H1 (cell line): ENCODE data around the gene ARID5B. TPM values are rescaled to one million over a fixed set of nuclear protein-coding genes. Genes with fewer than 3 reads are reported as not detected.

Source experiments
- CTCF ChIA-PET: fragments of 300-600 bp; sonication (Branson Sonifier 250); formaldehyde crosslinking; loops from one replicate; lab custom pipeline; 2021; ENCODE audit not compliant: partially characterized antibody; lab: Charles Lee
- POLR2A ChIA-PET: fragments of 300-600 bp; sonication (Branson Sonifier 250); formaldehyde crosslinking; loops from one replicate; lab custom pipeline; 2021; ENCODE audit warnings: inconsistent platforms; ENCODE audit not compliant: partially characterized antibody; lab: Charles Lee
- DNase-seq, 2 experiments: peaks; one replicate each; pipeline versions ENCODE4 v3.0.0 to v3.0.0-alpha.2; 2010 to 2022; ENCODE audit warnings: low spot score in 2 of 2, low read depth in 1 of 2, mixed read lengths in 1 of 2
- FAIRE-seq: peaks from 2 replicates; lab custom pipeline; 2011; peaks lifted over from hg19 to GRCh38; lab: Jason Lieb, UNC
- H2AFZ ChIP-seq: 2 replicates; pipeline ENCODE4 v1.8.1; 2012; ENCODE audit warnings: low read length, inconsistent platforms
- H2AK5ac ChIP-seq: 2 replicates; pipeline ENCODE4 v1.6.1; 2013; ENCODE audit warnings: low read depth, low read length
- H2BK120ac ChIP-seq: replicated peaks from 2 replicates; pipeline ENCODE3; 2013; ENCODE audit warnings: low read depth, low read length, inconsistent platforms
- H2BK12ac ChIP-seq: 2 replicates; pipeline ENCODE4 v1.6.1; 2013; ENCODE audit warnings: low read depth, low read length
- H2BK15ac ChIP-seq: 2 replicates; pipeline ENCODE4 v1.6.1; 2013; ENCODE audit warnings: low read length
- H2BK20ac ChIP-seq: 2 replicates; pipeline ENCODE4 v1.6.1; 2013; ENCODE audit warnings: low read length
- H2BK5ac ChIP-seq: 2 replicates; pipeline ENCODE4 v1.6.1; 2013; ENCODE audit warnings: low read depth, low read length
- H3K14ac ChIP-seq: 2 replicates; pipeline ENCODE4 v1.6.1; 2013; ENCODE audit warnings: inconsistent platforms; ENCODE audit not compliant: insufficient read length
- H3K18ac ChIP-seq: 2 replicates; pipeline ENCODE4 v1.6.1; 2013; ENCODE audit warnings: low read length; ENCODE audit errors: extremely low read depth
- H3K23ac ChIP-seq: 2 replicates; pipeline ENCODE4 v1.6.1; 2013; ENCODE audit warnings: inconsistent platforms; ENCODE audit not compliant: insufficient read length
- H3K23me2 ChIP-seq: 2 replicates; pipeline ENCODE4 v1.6.1; 2013; ENCODE audit warnings: low read depth, low read length
- H3K27ac ChIP-seq: 2 replicates; pipeline ENCODE4 v1.6.1; 2011; ENCODE audit warnings: low read depth, low read length, inconsistent platforms
- H3K27me3 ChIP-seq, 4 experiments: replicated peaks in 1 of 4; 1 replicate in 1 of 4; 2 replicates in 3 of 4; pipeline versions ENCODE4 v1.6.1 to v1.8.1; 2011 to 2013; ENCODE audit warnings: low read length in 3 of 4, mild to moderate bottlenecking in 3 of 4, inconsistent platforms in 2 of 4, mixed read lengths in 2 of 4, moderate library complexity in 1 of 4; ENCODE audit not compliant: control insufficient read depth in 3 of 4, insufficient read depth in 3 of 4; ENCODE audit errors: extremely low read depth in 1 of 4
- H3K36me3 ChIP-seq, 4 experiments: 2 replicates each; pipeline versions ENCODE4 v1.6.1 to v1.8.1; 2011 to 2013; ENCODE audit warnings: mild to moderate bottlenecking in 4 of 4, low read length in 3 of 4, moderate library complexity in 2 of 4, control low read depth in 1 of 4, inconsistent platforms in 1 of 4; ENCODE audit not compliant: insufficient read depth in 4 of 4, control insufficient read depth in 2 of 4
- H3K4ac ChIP-seq: replicated peaks from 2 replicates; pipeline ENCODE3; 2013; ENCODE audit warnings: low read length, low read depth, mixed read lengths, inconsistent platforms; ENCODE audit not compliant: insufficient read length
- H3K4me1 ChIP-seq, 4 experiments: replicated peaks in 1 of 4; 1 replicate in 1 of 4; 2 replicates in 3 of 4; pipeline versions ENCODE4 v1.6.1 to v1.8.1; 2011 to 2013; ENCODE audit warnings: low read length in 3 of 4, inconsistent platforms in 2 of 4, mixed read lengths in 1 of 4; ENCODE audit not compliant: insufficient read depth in 4 of 4, control insufficient read depth in 3 of 4
- H3K4me2 ChIP-seq, 2 experiments: 2 replicates each; pipeline versions ENCODE4 v1.6.1 to v1.8.1; 2011 to 2013; ENCODE audit warnings: low read depth in 2 of 2, low read length in 2 of 2, control low read depth in 1 of 2, inconsistent platforms in 1 of 2, mild to moderate bottlenecking in 1 of 2; ENCODE audit not compliant: insufficient read depth in 1 of 2
- H3K4me3 ChIP-seq, 4 experiments: fragments of 200-600, 300-600 bp in 1 of 4; sonication (generic), shearing (Covaris generic), sonication (Bioruptor Twin) in 1 of 4; 2 replicates each; pipeline versions ENCODE4 v1.5.1 to v1.8.1; 2011 to 2016; ENCODE audit warnings: low read length in 4 of 4, low read depth in 3 of 4, control low read depth in 2 of 4, inconsistent platforms in 2 of 4, mild to moderate bottlenecking in 2 of 4, mixed read lengths in 1 of 4, moderate library complexity in 1 of 4; ENCODE audit not compliant: insufficient read depth in 2 of 4; ENCODE audit errors: extremely low read depth in 1 of 4
- H3K56ac ChIP-seq: replicated peaks from 2 replicates; pipeline ENCODE3; 2013; ENCODE audit warnings: low read depth, mild to moderate bottlenecking, mixed read lengths, low read length, inconsistent platforms; ENCODE audit not compliant: insufficient read length
- H3K79me1 ChIP-seq: 2 replicates; pipeline ENCODE4 v1.6.1; 2013; ENCODE audit warnings: low read depth, low read length, control low read depth
- H3K79me2 ChIP-seq, 2 experiments: 2 replicates each; pipeline versions ENCODE4 v1.6.1 to v1.8.1; 2012 to 2013; ENCODE audit warnings: low read length in 2 of 2, mild to moderate bottlenecking in 2 of 2, inconsistent platforms in 1 of 2; ENCODE audit not compliant: insufficient read depth in 2 of 2, control insufficient read depth in 1 of 2
- H3K9ac ChIP-seq, 4 experiments: replicated peaks in 1 of 4; 1 replicate in 1 of 4; 2 replicates in 3 of 4; pipeline versions ENCODE4 v1.6.1 to v1.8.1; 2011 to 2013; ENCODE audit warnings: low read depth in 3 of 4, low read length in 3 of 4, control low read depth in 2 of 4, mild to moderate bottlenecking in 2 of 4, moderate library complexity in 2 of 4, inconsistent platforms in 1 of 4; ENCODE audit errors: extremely low read depth in 1 of 4
- H3K9me3 ChIP-seq, 2 experiments: 2 replicates each; pipeline versions ENCODE4 v1.6.1 to v1.8.1; 2012 to 2013; ENCODE audit warnings: mild to moderate bottlenecking in 2 of 2, moderate library complexity in 2 of 2, control low read depth in 1 of 2, inconsistent platforms in 1 of 2, low read depth in 1 of 2, low read length in 1 of 2, mixed read lengths in 1 of 2; ENCODE audit not compliant: insufficient read depth in 2 of 2
- H4K20me1 ChIP-seq, 2 experiments: replicated peaks in 1 of 2; 2 replicates each; pipeline versions ENCODE3 to v1.8.1; 2011 to 2013; ENCODE audit warnings: inconsistent platforms in 2 of 2, low read length in 2 of 2, mild to moderate bottlenecking in 1 of 2; ENCODE audit not compliant: insufficient read depth in 2 of 2, control insufficient read depth in 1 of 2
- H4K5ac ChIP-seq: 2 replicates; pipeline ENCODE4 v1.6.1; 2013; ENCODE audit warnings: low read length, low read depth, mixed read lengths, inconsistent platforms; ENCODE audit not compliant: insufficient read length
- H4K8ac ChIP-seq: 2 replicates; pipeline ENCODE4 v1.8.0; 2013; ENCODE audit warnings: mild to moderate bottlenecking, moderate library complexity, low read length, inconsistent platforms; ENCODE audit not compliant: insufficient read depth; ENCODE audit errors: extremely low read depth
- H4K91ac ChIP-seq: replicated peaks from 2 replicates; pipeline ENCODE3; 2013; ENCODE audit warnings: low read length, mixed read lengths, inconsistent platforms; ENCODE audit not compliant: insufficient read length
- TEAD4 ChIP-seq: IDR thresholded peaks from 2 replicates; pipeline ENCODE4 v1.6.1; 2012; ENCODE audit warnings: low read depth, low read length, inconsistent platforms, mixed read lengths
- polyA plus RNA-seq, 7 experiments: library from polyadenylated mRNA; depleted of rRNA in 3 of 7; stranded (reverse) in 5 of 7; unstranded in 2 of 7; fragments of >200 nt in 5 of 7; fragments of 200-250 nt in 2 of 7; gene quantifications; 1 replicate in 5 of 7; 2 replicates in 1 of 7; 4 replicates in 1 of 7; pipeline versions ENCODE4 v1.2.1 to v1.2.3, GENCODE V29; 2011 to 2013; ENCODE audit warnings: missing spikeins in 2 of 7, mixed read lengths in 2 of 7
- total RNA-seq: library from RNA; stranded (reverse); fragmentation: NEBNext Ultra II Directional; extraction: Animal tissue kit (Norgen Biotek cat#: 25700); gene quantifications from 2 replicates; pipeline ENCODE4 v1.2.1, GENCODE V29; 2021

Gene ARID5B
- total and polyA plus RNA-seq, 2 of the 8 experiments (the other 6 are each of a cell fraction or from before 2014, with no cell fraction given), result 0.21 to 1.1 TPM

GRCh38 chr10:62106929-62107519, 205.5 kb downstream of the ARID5B start:
- H3K4me2 ChIP-seq, result no peak overlapping the region
- ChIA-PET CTCF (interaction anchor here (0.7 to 1.3 kb wide), 4 partner anchors 15 to 158 kb away, joined by 3 to 4 read pairs (median 3); no protein-coding TSS in a partner anchor), POLR2A (no interaction called here)
- no peak for DNase-seq
- no peak overlapping the region for H4K8ac ChIP-seq
- H3K23me2 ChIP-seq, result no peaks in the 10 kb centered on the region
- no peak overlapping the region for H3K9ac ChIP-seq
- H2BK20ac ChIP-seq, result no peak overlapping the region
- H3K9me3 ChIP-seq, result no peaks in the 10 kb centered on the region
- H3K36me3 ChIP-seq, result no peaks in the 10 kb centered on the region
- H2BK15ac ChIP-seq, result no peak overlapping the region
- no peaks in the 10 kb centered on the region for H3K79me2 ChIP-seq
- no peak overlapping the region for H3K27ac ChIP-seq
- H4K5ac ChIP-seq, result no peak overlapping the region
- H4K91ac ChIP-seq, result no peak overlapping the region
- H3K56ac ChIP-seq, result no peak overlapping the region
- no peak for FAIRE-seq
- H2BK120ac ChIP-seq, result no peak overlapping the region
- no peaks in the 10 kb centered on the region for H3K79me1 ChIP-seq
- H3K18ac ChIP-seq, result no peak overlapping the region
- no peaks in the 10 kb centered on the region for H4K20me1 ChIP-seq
- no peak overlapping the region for H3K4ac ChIP-seq
- H2AFZ ChIP-seq, result no peak overlapping the region
- H2AK5ac ChIP-seq, result no peak overlapping the region
- H3K23ac ChIP-seq, result no peak overlapping the region
- no peak overlapping the region for H3K14ac ChIP-seq
- H3K27me3 ChIP-seq, result no peaks in the 10 kb centered on the region
- no peak overlapping the region for H2BK12ac ChIP-seq
- 0 out of 7 replicates have a peak, but pooled peaks cover 0 to 2% (median 0%) of the 10 kb centered on the region in 4 experiments for H3K4me1 ChIP-seq
- no peak overlapping the region for H3K4me3 ChIP-seq
- H2BK5ac ChIP-seq, result no peak overlapping the region
- TF ChIP-seq TEAD4, result no peak
